HT-29 (cell line): ENCODE data around the gene EXD1. TPM values are rescaled to one million over a fixed set of nuclear protein-coding genes. Genes with fewer than 3 reads are reported as not detected.

Experiments
- DNase-seq: peaks from one replicate; pipeline ENCODE4 v3.0.0-alpha.2; 2015; ENCODE audit warnings: low spot score
- total RNA-seq: library from RNA; depleted of rRNA; stranded (reverse); fragments of >200 nt; shearing (Covaris generic); gene quantifications from 2 replicates; pipeline ENCODE4 v1.2.3, GENCODE V29; 2014

The EXD1 gene
- total RNA-seq, 1 experiment from 2014 or later = not detected

GRCh38 chr15:41231422-41232226, 1.1 kb upstream of the EXD1 start:
- DNase-seq = no peak

GRCh38 chr15:41230345-41230649, 260 bp downstream of the EXD1 start:
- DNase-seq = no peak

GRCh38 chr15:41219381-41219780, 11.2 kb downstream of the EXD1 start:
- no peak for DNase-seq

- DNase-seq = no peak
Measured at GRCh38 chr15:41218851-41219250, 11.7 kb downstream of the EXD1 start.

DNA sequence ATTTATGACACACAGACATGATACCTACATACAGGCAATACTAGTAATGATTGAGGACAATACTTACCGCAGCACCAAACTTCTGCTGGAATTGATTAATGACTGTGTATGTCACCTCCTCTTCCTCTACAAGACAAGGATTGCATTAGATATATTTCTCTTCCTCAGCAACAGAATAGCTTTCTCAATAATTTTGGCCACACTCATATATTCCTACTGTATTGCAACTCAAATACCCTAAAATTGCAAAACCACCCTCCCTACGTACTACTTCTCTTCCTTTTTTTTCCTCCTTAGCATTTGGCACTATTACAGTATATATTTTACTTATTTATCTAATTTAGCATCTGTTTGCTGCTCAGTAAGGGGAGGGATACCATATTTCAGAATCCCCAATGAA, 14.8 kb downstream of the EXD1 start:
- no peak for DNase-seq

- no peak for DNase-seq
Measured at GRCh38 chr15:41207687-41208448, 22.7 kb downstream of the EXD1 start.

GRCh38 chr15:41205315-41205714, 25.2 kb downstream of the EXD1 start:
- no peak for DNase-seq

GRCh38 chr15:41203395-41203794, 27.2 kb downstream of the EXD1 start:
- no peak for DNase-seq

- no peak for DNase-seq
Measured at GRCh38 chr15:41199470-41199869, 31.1 kb downstream of the EXD1 start.

DNA sequence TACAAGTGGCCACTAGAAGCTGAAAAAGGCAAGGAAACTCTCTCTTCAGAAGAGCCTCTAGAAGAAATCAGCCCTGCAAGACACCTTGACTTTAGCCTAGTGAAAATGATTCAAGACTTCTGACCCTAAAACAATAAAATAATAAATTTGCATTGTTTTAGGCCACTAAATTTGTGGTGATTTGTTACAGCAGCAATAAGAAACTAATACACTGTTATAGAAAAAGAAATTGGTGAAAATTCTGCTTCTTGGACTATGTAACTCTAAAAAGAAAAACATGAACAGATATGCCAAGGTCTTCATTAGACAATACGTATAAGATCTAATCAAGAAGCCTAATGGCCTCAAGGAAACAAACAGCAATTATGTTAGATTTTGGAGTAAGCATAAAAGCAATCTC, 36.1 kb downstream of the EXD1 start:
- no peak for DNase-seq

- DNase-seq = no peak
Measured at GRCh38 chr15:41183581-41183980, 47.0 kb downstream of the EXD1 start.

DNA sequence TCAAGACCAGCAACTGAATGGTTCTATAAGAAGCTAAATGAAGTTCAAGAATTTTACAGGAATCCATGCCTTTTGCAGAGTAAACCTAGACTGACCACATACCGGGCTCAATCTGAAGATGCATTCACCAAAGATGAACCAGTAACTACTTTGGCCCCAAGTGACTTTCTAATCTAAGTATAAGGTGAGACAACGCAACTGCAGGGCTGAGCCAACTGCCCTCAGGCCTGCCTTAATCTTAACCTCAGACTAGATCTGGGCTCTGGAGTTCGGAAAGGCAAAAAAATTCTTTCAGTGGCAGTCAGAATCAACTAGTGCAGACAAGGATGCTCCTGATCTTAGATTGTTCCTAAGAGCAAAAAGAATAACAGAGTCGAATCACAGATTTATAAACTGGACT, 48.3 kb downstream of the EXD1 start:
- no peak for DNase-seq

- DNase-seq = no peak
Measured at GRCh38 chr15:41180206-41180789, 50.3 kb downstream of the EXD1 start.

GRCh38 chr15:41169781-41170180, 60.8 kb downstream of the EXD1 start:
- DNase-seq = no peak

DNA sequence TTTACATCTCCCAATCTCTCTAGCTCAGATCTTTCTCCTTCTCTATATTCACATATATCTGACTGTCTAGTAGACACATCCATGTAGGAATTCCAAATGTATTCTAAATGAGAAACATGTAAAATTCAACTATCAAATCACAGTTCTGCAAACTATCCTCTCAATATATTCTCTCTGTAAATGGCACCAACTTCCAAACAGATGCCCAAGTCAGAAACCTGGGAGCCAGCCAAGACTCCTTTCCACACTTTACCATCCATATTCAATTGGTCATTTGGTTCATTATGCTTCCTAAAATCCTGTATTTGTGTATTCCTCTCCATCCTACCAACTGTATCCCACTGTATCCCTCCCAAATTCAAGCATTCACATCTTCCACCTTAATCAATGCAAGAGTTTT, 61.5 kb downstream of the EXD1 start:
- no peak for DNase-seq

GRCh38 chr15:41161736-41162135, 68.8 kb downstream of the EXD1 start:
- no peak for DNase-seq

DNA sequence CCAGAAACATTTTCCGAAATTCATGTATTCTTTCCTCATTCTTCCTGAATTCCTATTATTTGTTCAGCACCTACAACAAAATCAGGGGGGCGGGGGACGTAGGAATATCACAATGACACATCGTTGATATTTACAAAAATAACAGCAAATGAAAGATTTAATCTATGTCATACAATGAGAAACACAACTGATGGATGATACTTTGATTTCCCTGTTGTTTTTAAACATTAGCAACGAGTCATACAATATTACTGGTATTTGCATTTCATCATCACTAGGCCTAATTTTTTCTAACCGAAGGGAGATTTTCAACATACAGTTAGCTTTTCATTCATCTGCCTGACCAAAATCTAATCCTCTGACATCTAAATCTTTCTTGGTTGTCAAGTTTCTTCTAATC, 69.2 kb downstream of the EXD1 start:
- DNase-seq = no peak

DNA sequence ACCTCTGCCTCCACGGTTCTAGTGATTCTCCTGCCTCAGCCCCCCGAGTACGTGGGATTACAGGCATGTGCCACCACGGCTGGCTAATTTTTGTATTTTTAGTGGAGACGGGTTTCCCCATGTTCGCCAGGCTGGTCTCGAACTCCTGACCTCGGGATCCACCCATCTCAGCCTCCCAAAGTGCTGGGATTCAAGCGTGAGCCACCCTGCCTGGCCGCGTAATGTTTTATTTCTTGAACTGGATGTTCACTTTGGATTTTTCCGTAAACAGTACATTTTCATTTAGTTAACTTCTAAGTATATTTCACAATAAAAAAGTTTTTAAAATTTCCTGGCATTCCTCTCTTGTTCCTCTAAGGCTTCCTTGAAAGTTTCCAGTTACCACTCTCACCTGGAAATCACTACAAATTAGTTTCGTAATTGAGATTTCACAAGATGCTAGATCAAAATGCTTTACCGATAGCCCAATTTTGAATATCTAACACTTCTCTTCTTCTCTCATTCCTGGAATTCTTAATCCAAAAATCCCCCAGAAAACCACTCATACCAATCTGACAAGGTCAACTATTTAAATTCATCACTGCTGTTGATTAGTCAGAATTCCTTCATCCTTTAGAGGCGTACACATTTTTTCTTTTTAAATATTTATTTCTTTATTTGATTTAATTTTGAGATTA, 69.8 kb downstream of the EXD1 start:
- DNase-seq = no peak

DNA sequence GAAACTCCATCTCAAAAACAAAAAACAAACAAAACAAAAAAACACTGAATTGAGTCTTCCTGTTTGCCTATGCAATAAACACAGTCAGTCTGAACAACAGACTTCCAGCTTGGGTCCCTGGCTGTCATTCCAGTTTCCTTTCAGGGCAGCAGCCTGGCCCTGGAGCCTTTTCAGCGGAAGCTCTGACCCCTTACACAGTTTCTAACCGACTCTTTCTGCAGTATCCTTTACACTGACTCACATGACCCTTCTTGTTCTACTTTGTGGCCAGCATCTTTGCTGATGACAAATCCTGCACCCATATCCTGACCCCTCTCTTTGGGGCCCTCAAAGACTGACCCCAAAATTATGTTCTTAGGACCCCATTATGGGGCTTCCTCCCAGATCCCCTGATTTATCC, 76.1 kb downstream of the EXD1 start:
- no peak for DNase-seq

GRCh38 chr15:41153733-41154132, 76.8 kb downstream of the EXD1 start:
- DNase-seq = no peak

DNA sequence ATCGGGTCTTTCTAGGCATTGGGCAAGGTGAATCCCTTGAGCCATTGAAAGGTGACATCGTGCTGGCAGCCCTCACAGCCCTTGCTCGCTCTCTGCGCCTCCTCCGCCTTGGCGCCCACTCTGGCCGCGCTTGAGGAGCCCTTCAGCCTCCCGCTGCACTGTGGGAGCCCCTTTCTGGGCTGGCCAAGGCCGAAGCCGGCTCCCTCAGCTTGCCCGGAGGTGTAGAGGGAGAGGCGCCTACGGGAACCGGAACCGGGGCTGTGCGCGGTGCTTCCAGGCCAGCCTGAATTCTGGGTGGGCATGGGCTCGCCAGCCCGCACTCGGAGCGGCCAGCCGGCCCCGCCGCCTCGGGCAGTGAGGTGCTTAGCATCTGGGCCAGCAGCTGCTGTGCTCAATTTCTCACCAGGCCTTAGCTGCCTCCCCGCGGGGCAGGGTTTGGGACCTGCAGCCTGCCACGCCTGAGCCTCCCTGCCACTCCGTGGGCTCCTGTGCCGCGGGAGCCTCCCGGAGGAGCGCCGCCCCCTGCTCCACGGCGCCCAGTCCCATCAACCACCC, 79.0 kb downstream of the EXD1 start:
- no peak for DNase-seq

DNA sequence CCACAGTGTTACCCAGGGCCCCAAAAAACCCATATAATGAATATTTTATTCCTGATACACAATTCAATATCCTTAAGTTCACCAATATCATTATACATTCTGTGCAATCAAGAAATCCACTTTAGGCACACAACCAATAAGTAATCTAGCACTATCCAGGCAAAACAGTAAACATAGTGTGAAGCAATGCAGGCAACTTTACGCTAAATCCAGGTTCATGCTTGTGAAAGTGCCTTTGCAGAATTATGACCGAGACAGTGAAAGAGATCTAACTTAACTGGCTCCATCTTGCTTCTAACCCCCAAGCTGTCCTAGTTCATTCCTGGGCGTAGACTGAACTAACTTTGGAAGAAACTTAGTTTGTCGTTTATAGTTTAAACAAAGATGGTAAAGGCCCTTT, 80.3 kb downstream of the EXD1 start:
- no peak for DNase-seq
